CD14-positive monocyte (primary cell): ENCODE data around the gene LRRC37A2. TPM values are rescaled to one million over a fixed set of nuclear protein-coding genes. Genes with fewer than 3 reads are reported as not detected.
"Not testable (repeated sequence)": the region's sequence is repeated elsewhere in the genome, so short reads cannot be mapped to it uniquely, and the experiment has no call there.

ENCODE experiments used
- DNase-seq, 3 donors: peaks; one replicate each; pipeline ENCODE4 v3.0.0-alpha.2; 2011 to 2022
- H2AFZ ChIP-seq: 2 replicates; pipeline ENCODE4 v1.6.0; 2012; ENCODE audit warnings: mild to moderate bottlenecking, low read depth, low read length, inconsistent platforms; ENCODE audit not compliant: insufficient read depth, poor library complexity, severe bottlenecking
- H3K27ac ChIP-seq, 2 donors: 1 replicate in 1 of 2; 2 replicates in 1 of 2; pipeline ENCODE4 v1.5.1; 2012 to 2013; ENCODE audit warnings: low read length in 2 of 2, control low read depth in 1 of 2, inconsistent platforms in 1 of 2, low read depth in 1 of 2, mild to moderate bottlenecking in 1 of 2
- H3K27me3 ChIP-seq, 2 donors: one replicate each; pipeline versions ENCODE4 v1.6.0 to v1.6.1; 2011 to 2013; ENCODE audit warnings: low read length in 2 of 2; ENCODE audit not compliant: control insufficient read depth in 2 of 2, insufficient read depth in 2 of 2
- H3K36me3 ChIP-seq, 2 donors: replicated peaks in 1 of 2; 1 replicate in 1 of 2; 2 replicates in 1 of 2; pipeline versions ENCODE4 v1.5.1 to v1.6.1; 2012 to 2013; ENCODE audit warnings: low read length in 2 of 2, control low read depth in 1 of 2, inconsistent platforms in 1 of 2, mild to moderate bottlenecking in 1 of 2; ENCODE audit not compliant: insufficient read depth in 2 of 2, control insufficient read depth in 1 of 2
- H3K4me1 ChIP-seq, 2 donors: 1 replicate in 1 of 2; 2 replicates in 1 of 2; pipeline versions ENCODE4 v1.5.1 to v1.6.1; 2012 to 2013; ENCODE audit warnings: low read length in 2 of 2, control low read depth in 1 of 2, inconsistent platforms in 1 of 2, mild to moderate bottlenecking in 1 of 2, moderate library complexity in 1 of 2; ENCODE audit not compliant: insufficient read depth in 2 of 2, control insufficient read depth in 1 of 2
- H3K4me2 ChIP-seq: replicated peaks from 2 replicates; pipeline ENCODE3; 2012; ENCODE audit warnings: low read length, moderate library complexity, mild to moderate bottlenecking; ENCODE audit not compliant: poor library complexity, severe bottlenecking; ENCODE audit errors: extremely low read depth
- H3K4me3 ChIP-seq, 3 experiments: fragments of 200-600 bp in 1 of 3; sonication (generic) in 1 of 3; replicated peaks in 1 of 3; 1 replicate in 2 of 3; 2 replicates in 1 of 3; pipeline ENCODE4 v1.5.1; 2011 to 2013; ENCODE audit warnings: low read length in 3 of 3, mild to moderate bottlenecking in 3 of 3, control low read depth in 2 of 3, low read depth in 2 of 3, inconsistent platforms in 1 of 3, moderate library complexity in 1 of 3
- H3K79me2 ChIP-seq: 2 replicates; pipeline ENCODE4 v1.6.0; 2012; ENCODE audit warnings: mild to moderate bottlenecking, control low read depth, inconsistent platforms, low read length, moderate library complexity; ENCODE audit not compliant: insufficient read depth
- H3K9ac ChIP-seq: 2 replicates; pipeline ENCODE4 v1.6.0; 2017; ENCODE audit warnings: low read length, mild to moderate bottlenecking; ENCODE audit not compliant: insufficient read depth, poor library complexity, severe bottlenecking
- H3K9me3 ChIP-seq, 2 donors: replicated peaks in 1 of 2; 1 replicate in 1 of 2; 2 replicates in 1 of 2; pipeline versions ENCODE4 v1.5.1 to v1.6.1; 2012 to 2013; ENCODE audit warnings: low read length in 2 of 2, control low read depth in 1 of 2; ENCODE audit not compliant: control insufficient read depth in 1 of 2, insufficient read depth in 1 of 2
- H4K20me1 ChIP-seq: 2 replicates; pipeline ENCODE4 v1.6.0; 2012; ENCODE audit warnings: mild to moderate bottlenecking, low read length, control low read depth, moderate library complexity; ENCODE audit not compliant: insufficient read depth
- H3K27ac Mint-ChIP-seq, 7 donors: one replicate each; pipeline ENCODE4 v1.8.0; 2020; ENCODE audit warnings: mild to moderate bottlenecking in 7 of 7, mixed read lengths in 7 of 7, moderate library complexity in 6 of 7, inconsistent platforms in 2 of 7
- H3K27me3 Mint-ChIP-seq, 3 donors: one replicate each; pipeline ENCODE4 v1.8.0; 2021 to 2022; ENCODE audit warnings: low read depth in 3 of 3, mild to moderate bottlenecking in 3 of 3, mixed read lengths in 3 of 3, moderate library complexity in 3 of 3, inconsistent platforms in 1 of 3
- H3K36me3 Mint-ChIP-seq, 2 donors: one replicate each; pipeline ENCODE4 v1.8.0; 2020; ENCODE audit warnings: mixed read lengths in 2 of 2, inconsistent platforms in 1 of 2, mild to moderate bottlenecking in 1 of 2
- H3K4me1 Mint-ChIP-seq: one replicate; pipeline ENCODE4 v1.8.0; 2020; ENCODE audit warnings: mild to moderate bottlenecking, mixed read lengths
- H3K4me3 Mint-ChIP-seq, 2 donors: one replicate each; pipeline ENCODE4 v1.8.0; 2020; ENCODE audit warnings: mild to moderate bottlenecking in 2 of 2, mixed read lengths in 2 of 2, moderate library complexity in 1 of 2
- H3K9me3 Mint-ChIP-seq, 7 donors: one replicate each; pipeline ENCODE4 v1.8.0; 2020 to 2022; ENCODE audit warnings: mixed read lengths in 7 of 7, mild to moderate bottlenecking in 6 of 7, moderate library complexity in 6 of 7, inconsistent platforms in 2 of 7
- WGBS: methylation state at CpG from one replicate; pipeline ENCODE4 v1.1.5; 2013; ENCODE audit warnings: missing lambda C conversion rate; ENCODE audit not compliant: insufficient coverage; 5-methylcytosine and 5-hydroxymethylcytosine counted together
- intact Hi-C, 2 donors: fragments of 100-400 bp; cut with micrococcal nuclease; formaldehyde crosslinking; loops; one replicate each; pipeline versions ENCODE4 v1.15.0 to v1.15.1; 2023
- polyA plus RNA-seq, 3 donors: library from polyadenylated mRNA; depleted of rRNA in 1 of 3; unstranded in 2 of 3; stranded (reverse) in 1 of 3; fragments of 300-500 nt in 2 of 3; fragments of >200 nt in 1 of 3; fragmentation: Illumina TruSeq in 2 of 3; gene quantifications; 1 replicate in 2 of 3; 2 replicates in 1 of 3; pipeline ENCODE4 v1.2.3, GENCODE V29; 2012 to 2021

Gene LRRC37A2
- polyA plus RNA-seq, 3 donors = 1.7 to 22.9 (median 2.1) TPM

DNA sequence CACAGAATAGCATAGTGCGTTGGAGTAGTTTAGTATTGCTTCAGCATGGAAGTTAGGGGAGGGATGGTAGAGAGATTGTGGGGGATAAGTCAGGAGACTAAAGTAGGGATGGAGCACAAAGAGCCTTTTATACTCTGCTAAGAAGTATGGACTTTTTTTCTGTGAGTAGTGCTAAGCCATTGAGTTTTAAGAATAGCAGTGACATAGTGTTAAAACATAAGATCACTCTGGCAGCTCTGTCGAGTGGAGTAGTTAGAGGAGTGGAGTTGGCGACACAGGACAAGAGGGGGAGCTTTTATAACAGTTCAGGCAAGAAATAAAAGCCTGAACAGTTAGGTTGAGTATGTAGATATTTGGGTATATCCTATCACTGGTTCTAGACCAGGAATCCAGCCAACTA, 33.4 kb upstream of the LRRC37A2 start:
- H3K4me3 ChIP-seq, H3K27me3 ChIP-seq, H3K27ac ChIP-seq, H3K36me3 Mint-ChIP-seq, intact Hi-C loops, H3K4me2 ChIP-seq, H3K9me3 Mint-ChIP-seq, H3K36me3 ChIP-seq, H3K9me3 ChIP-seq, H4K20me1 ChIP-seq, DNase-seq, H3K4me1 ChIP-seq, H3K27ac Mint-ChIP-seq, H3K9ac ChIP-seq, H2AFZ ChIP-seq, H3K79me2 ChIP-seq, H3K27me3 Mint-ChIP-seq, H3K4me1 Mint-ChIP-seq, H3K4me3 Mint-ChIP-seq: not testable (repeated sequence)
- no CpG with 5 or more reads among the region's 3 CpGs for WGBS

DNA sequence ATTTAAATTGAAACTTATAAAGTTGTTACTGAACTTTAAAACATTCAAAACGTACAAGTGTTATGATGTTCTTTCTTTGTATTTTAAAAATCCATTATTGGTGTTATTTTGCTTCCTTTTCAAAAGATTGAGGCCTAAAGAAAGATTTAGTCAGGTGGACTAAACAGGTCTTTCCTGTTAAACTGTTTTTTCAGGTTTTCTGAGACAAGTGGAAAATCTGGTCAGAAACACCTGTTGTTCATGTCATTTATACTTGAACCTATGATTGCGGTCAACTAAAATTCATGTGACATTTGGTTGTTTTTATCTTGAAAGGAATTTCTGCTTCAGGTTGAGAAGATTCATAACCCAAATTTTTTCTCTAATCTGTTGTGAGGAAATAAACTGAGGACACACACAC, 31.0 kb upstream of the LRRC37A2 start:
- H3K79me2 ChIP-seq, DNase-seq, H3K4me3 ChIP-seq, H3K4me1 Mint-ChIP-seq, H2AFZ ChIP-seq, H3K9ac ChIP-seq, H3K36me3 Mint-ChIP-seq, H3K4me1 ChIP-seq, H4K20me1 ChIP-seq, H3K4me3 Mint-ChIP-seq, H3K27me3 ChIP-seq, H3K36me3 ChIP-seq, intact Hi-C loops, H3K27ac Mint-ChIP-seq, H3K9me3 ChIP-seq, H3K27ac ChIP-seq, H3K4me2 ChIP-seq, H3K9me3 Mint-ChIP-seq, H3K27me3 Mint-ChIP-seq: not testable (repeated sequence)
- no CpG with 5 or more reads among the region's 2 CpGs for WGBS

DNA sequence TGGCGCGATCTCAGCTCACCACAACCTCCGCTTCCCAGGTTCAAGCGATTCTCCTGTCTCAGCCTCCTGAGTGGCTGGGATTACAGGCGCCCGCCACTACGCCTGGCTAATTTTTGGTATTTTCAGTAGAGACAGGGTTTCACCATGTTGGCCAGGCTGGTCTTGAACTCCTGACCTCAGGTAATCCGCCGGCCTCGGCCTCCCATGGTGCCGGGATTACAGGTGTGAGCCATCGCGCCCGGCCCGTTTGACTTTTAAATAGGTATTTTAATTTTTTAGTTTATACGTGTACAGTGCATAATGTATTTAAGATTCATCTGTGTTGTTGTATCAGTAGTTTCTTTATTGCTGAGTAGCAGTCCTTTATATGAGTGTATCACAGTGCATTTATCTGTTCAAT, 20.2 kb upstream of the LRRC37A2 start:
- DNase-seq, H3K4me1 ChIP-seq, H3K4me3 ChIP-seq, H3K36me3 ChIP-seq, intact Hi-C loops, H2AFZ ChIP-seq, H3K4me2 ChIP-seq, H3K27ac Mint-ChIP-seq, H3K9me3 Mint-ChIP-seq, H3K4me1 Mint-ChIP-seq, H4K20me1 ChIP-seq, H3K27me3 Mint-ChIP-seq, H3K27ac ChIP-seq, H3K27me3 ChIP-seq, H3K4me3 Mint-ChIP-seq, H3K9ac ChIP-seq, H3K9me3 ChIP-seq: not testable (repeated sequence)
- peaks cover 1 to 23% of the 10 kb centered on the region in 2 donors for H3K36me3 Mint-ChIP-seq
- peaks cover 41% of the 10 kb centered on the region for H3K79me2 ChIP-seq
- no CpG with 5 or more reads among the region's 16 CpGs for WGBS

DNA sequence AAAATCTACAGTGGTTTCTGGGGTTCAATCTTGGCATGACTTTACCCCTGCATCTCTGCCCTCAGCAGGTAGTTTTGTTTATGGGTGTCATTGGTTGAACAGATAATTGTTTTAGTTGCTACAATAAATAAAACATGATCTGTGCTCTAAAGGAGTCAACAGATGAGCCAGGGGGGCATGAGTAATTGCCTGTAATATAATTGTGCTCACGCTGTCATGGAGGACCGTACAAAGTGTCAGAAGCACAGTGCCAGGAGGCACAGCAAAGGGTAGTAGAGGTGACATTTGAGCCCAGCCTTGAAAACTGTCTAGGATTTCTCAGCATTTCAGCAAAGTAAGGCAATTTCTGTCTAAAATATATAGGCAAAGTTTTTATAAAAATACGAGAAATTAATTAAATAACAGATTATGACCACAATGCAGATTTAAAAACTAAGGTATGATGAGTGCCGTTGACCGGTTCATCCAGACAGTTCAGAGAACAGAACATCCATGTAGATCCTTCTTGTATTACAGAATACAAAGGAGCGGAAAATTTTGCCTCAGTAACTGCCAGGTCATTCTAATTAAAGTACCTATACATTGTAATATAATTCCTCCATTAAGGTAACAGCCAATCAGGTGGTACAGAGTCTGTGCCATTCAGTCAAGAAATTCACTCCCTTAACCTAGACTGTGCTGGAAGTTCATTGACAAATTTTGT, 12.7 kb upstream of the LRRC37A2 start:
- H3K9me3 ChIP-seq, H3K9me3 Mint-ChIP-seq, H3K27ac Mint-ChIP-seq, H3K27me3 ChIP-seq, H3K9ac ChIP-seq, H2AFZ ChIP-seq, H3K4me3 Mint-ChIP-seq, H3K4me3 ChIP-seq, DNase-seq, H3K27me3 Mint-ChIP-seq, H3K27ac ChIP-seq, intact Hi-C loops, H3K4me2 ChIP-seq: not testable (repeated sequence)
- peaks cover 12 to 13% of the 10 kb centered on the region in 2 donors for H3K36me3 ChIP-seq
- H3K79me2 ChIP-seq = peaks cover 38% of the 10 kb centered on the region
- peaks cover 20% of the 10 kb centered on the region for H4K20me1 ChIP-seq
- H3K4me1 ChIP-seq = peaks cover 0 to 11% of the 10 kb centered on the region in 2 donors
- WGBS = no CpG with 5 or more reads among the region's 6 CpGs
- Mint-ChIP-seq H3K4me1 (peaks cover 10% of the 10 kb centered on the region), H3K36me3 (peaks cover 4 to 22% of the 10 kb centered on the region in 2 donors)
